HCEC 1CT (cell line): ENCODE measurements around the gene MED14.
A peak's percentile ranks its signal among the peaks of the same experiment; 100 is the strongest.
"Not testable (repeated sequence)": the region's sequence is repeated elsewhere in the genome, so short reads cannot be mapped to it uniquely, and the experiment has no call there.

Experiments
- DNase-seq: peaks from one replicate; pipeline ENCODE4 v3.0.0-alpha.2; 2017

Gene MED14

DNA sequence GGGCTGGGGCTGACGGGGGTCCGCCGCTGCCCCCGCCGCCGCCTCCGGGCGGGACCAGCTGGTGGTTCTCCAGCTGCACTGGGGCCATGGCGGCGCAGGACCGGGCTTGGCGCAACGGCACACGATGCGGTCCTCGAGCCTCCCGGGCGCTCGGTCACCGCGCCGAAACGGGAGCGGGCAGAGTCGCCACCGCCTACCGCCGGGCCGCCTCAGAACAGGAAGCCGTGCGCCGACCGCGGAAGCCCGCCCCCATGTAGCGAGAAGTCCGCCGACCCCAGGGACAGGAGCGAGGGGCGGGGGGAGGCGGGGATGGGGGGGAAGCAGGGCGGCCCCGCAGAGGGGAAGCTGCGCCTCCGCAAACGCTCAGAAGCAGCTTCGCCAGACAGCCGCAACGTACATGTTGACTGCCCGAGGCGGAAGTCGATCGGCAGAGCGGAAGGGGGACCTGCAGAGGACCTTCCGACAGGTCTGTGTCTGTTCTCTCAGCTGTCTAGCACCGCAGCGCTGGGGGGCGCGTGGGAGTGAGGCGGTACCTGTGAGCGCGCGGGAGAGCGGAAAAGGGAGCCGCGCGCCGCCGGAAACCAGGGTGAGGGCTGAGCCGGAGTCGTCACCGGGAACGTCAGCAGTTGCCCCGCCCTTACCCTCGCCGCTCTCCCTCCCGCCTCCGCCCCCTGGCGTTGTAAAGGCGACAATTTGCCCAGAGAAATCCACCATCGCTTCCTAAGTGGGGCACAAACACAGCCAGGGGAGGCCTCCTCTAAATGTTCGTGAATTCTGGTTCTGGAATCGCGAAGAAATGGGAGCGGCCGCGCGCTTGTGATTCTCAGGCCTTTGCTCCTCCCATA is at the start of gene MED14:
MED14 (minus strand) TSS at position 218 of the 845 bp plus-strand sequence; CDS start at position 88, 130 bp downstream.
- peak; percentile 79 for DNase-seq

DNA sequence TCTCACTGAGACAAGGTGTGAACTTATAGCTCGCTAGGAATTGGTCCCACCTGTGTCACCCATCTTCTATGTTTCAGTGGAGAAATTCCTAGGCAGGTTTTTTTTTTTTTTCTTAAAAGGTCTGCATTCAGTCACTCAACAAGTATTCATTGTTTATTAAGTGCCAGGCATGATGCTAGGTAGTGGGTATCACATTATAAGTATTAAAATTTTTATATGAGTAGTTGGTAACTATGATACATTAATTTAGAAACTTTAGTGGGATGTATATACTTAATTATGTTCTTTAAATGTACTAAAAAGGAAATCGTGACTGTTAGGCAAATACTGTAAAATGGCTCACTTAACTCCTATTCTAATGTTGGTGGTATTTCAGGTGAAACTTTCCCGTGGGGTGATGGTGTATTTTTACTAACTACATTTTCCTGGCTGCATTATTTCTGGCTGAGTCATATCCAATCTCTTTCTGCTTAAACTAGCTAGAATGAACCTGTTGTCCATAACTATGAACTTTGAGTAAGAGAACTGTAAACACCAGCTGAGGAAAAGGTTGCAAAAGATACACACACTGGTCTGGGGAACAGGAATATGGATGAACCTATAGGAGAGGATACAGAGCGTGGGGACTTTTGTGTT is 49.3 kb upstream of the MED14 start:
- DNase-seq, result no peak

DNA sequence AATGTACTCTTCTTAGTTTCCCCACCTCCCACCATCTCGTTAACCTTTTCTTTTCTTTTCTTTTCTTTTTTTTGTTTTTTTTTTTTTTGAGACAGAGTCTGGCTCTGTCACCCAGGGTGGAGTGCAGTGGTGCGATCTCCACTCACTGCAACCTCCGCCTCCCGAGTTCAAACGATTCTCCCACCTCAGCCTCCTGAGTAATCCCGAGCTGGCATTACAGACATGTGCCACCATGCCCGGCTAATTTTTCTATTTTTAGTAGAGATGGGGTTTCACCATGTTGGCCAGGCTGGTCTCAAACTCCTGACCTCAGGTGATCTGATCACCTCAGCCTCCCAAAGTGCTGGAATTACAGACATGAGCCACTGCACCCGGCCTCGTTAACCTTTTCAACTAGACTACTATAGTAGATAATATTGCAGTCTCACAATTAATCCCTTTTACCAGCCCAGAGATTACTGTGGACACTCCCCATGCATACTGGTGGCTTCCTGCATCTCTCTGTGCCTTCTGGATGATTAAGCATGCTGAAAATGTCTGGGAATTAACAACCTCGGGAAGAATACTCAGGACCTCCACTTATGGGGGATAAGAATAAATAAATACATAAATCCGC is 47.4 kb upstream of the MED14 start:
- DNase-seq, result not testable (repeated sequence)

DNA sequence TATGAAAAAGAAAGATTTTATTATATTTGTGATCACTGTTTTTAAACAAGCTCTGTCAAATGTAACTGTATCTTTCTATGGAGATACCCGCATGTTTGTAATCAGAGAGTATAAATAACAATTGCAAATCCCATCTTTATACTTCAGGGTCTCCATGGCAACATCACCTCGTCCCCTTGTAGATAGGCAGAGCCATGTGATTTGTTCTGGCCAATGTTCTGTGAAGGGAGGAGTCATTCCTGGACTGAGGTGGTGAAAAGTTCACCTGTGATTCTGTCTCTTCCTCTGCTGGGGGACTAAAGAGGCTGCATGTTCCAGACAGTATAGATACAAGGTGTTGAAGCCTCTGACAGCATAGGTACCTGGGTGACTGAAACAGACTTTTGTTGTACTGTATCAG is 45.6 kb upstream of the MED14 start:
- DNase-seq, result no peak

DNA sequence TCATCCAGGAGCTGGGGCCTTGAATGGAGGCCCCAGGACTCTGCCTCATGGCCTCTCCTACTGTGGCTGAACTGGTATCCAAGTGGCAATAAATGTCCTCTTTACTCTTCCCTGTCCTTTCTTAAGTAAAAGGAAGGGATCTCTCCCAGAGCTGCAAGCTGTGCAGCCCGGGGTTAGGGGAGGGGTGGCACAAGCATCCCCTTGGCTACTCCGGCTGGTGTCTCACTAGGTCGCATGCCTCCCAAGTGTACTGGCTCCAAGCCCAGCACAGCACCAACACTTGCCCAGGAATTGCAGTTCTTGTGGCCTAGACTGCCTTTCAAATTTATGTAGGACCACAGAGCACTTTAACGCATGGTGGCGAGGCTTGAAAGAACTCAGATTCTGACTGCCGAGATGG is 44.7 kb upstream of the MED14 start:
- no peak for DNase-seq

DNA sequence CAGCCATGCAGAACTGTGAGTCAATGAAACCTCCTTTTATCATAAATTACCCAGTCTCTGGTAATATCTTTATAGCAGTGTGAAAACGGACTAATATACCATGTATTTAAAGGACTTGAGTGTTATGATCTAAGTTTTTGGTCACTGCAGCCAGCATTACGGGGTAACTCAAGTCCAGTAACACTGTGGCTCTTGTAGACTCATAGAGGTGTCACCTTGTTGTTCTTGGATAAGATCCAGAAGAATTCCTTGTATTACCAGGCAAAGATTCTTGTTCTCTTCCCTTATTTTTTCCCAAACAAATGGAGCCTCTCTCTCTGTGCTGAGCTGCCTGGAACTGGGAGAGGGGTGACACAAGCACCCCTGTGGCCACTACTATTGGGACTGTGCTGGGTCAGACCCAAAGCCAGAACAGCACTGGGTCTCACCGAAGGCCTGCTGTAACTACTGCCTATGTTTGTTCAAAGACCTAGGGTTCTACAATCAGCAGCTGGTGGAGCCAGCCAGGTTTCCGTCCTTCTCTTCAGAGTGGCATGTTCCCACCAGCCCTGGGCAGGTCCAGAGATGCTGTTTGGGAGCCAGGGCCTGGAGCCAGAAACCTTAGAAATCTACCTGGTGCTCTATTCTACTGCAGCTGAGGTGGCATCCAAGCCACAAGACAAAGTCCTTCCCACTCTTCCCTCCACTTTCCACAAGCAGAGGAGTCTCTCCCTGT is 43.7 kb upstream of the MED14 start:
- peak; percentile 55 for DNase-seq

DNA sequence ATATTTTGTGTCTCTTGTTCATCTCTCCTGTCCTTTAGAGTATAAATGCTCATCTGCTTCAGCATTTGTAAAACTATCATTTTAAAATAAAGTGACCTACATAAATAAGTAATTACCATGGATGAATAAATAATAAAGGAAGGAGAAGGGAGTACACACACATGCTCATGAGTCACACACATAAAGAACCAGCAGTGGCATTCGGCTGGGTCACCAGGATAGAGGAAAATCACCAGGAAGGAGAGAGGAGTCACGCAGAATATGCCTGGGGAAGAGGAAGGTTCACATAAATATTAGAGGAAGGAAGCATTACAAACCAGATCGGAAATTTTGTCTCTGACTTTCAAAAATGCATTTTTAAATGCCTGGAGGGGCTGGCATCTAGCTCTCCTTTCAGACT is 38.5 kb upstream of the MED14 start:
- peak; percentile 60 for DNase-seq

DNA sequence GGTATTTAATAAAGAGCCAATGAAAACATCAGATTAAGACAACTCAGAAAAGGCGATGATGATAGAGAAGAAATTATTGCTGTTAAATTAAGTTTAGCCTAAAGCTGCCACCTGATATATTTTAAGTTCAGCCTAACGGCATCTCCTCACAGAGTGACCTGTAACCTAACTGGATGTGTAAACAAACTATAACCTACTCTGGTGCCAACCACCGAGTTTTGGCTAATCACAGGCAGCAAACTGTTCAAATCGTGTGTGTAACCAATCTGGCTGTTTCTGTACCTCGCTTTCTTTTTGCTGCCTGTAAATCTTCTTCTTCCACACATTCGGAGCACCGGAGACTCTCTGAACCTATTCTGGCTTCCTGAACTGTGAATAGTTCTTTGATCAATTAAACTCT is 37.8 kb upstream of the MED14 start:
- DNase-seq, result no peak

DNA sequence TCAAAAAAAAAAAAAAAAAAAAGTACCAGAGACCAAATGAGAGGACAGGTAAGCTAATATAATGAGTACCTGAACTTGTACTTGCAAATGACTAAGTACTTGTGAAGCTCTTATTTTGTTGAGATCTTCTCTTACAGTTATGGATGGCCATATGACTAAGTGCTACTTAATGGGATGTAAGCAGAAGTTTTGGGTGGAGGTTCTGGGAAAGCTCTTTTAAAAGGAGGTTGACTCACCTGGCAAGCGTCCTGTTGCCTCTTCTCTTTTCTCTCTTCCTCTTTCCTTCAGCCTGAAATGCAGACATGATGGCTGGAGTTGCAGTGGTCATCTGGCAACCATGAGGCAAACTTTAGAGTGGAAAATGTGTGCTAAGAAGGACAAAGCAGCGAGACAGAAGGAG is 36.9 kb upstream of the MED14 start:
- peak; percentile 42 for DNase-seq

DNA sequence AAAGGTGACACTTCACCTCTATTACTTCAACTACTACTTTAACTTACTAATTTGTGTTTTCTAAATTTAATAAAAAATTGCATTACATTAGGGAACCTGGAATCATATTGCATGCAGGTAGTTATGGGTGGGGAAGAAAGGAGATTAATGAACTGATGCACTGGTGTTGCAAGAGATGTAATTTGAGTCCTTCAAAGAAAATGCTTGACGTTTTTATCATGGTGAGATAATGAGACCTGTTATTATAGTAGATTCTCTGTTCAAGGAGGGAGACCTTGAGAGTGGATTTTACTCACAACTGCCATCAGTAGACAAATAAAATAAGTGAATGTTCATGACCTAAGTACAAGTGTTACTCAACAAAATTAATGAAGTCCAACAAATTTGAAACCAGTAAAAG is 26.4 kb upstream of the MED14 start:
- DNase-seq, result no peak

DNA sequence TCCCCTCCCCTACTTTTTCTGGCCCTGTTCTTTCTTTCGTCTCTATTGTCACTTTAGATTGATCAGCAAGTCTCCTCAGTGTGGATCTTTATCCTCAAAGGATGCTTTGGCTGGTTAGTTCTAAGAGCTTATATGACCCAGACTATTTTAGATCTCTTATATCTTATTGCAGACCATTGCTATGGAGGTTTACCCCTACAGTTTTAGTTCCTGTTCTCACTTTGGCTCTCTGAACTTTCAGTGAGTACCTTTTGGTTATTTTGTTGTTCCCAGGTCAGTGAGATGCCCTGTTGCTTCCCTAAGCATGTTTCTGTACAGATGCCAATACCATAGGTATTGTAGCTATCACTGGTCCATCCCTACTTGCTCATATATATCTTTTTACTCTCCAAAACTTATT is 24.0 kb upstream of the MED14 start:
- DNase-seq, result no peak

DNA sequence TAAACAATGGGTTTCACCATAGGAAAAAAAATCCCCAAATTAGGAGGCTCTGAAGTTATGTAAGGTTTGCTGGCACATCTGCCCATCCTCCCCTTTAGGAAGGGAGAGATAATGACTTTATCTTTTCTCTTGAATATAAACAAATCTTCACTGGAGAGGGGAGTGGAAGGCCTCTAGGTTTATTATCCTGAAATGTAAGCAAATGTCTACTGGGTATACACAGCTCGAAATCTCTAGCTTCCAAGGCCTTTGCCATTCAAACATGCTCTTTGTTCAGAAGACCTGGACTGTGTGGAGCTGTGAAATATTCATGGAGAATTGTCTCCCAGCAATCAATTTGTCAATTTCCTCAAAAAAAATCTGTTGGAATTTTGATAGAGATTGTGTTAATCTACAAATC is 21.7 kb upstream of the MED14 start:
- DNase-seq, result no peak

DNA sequence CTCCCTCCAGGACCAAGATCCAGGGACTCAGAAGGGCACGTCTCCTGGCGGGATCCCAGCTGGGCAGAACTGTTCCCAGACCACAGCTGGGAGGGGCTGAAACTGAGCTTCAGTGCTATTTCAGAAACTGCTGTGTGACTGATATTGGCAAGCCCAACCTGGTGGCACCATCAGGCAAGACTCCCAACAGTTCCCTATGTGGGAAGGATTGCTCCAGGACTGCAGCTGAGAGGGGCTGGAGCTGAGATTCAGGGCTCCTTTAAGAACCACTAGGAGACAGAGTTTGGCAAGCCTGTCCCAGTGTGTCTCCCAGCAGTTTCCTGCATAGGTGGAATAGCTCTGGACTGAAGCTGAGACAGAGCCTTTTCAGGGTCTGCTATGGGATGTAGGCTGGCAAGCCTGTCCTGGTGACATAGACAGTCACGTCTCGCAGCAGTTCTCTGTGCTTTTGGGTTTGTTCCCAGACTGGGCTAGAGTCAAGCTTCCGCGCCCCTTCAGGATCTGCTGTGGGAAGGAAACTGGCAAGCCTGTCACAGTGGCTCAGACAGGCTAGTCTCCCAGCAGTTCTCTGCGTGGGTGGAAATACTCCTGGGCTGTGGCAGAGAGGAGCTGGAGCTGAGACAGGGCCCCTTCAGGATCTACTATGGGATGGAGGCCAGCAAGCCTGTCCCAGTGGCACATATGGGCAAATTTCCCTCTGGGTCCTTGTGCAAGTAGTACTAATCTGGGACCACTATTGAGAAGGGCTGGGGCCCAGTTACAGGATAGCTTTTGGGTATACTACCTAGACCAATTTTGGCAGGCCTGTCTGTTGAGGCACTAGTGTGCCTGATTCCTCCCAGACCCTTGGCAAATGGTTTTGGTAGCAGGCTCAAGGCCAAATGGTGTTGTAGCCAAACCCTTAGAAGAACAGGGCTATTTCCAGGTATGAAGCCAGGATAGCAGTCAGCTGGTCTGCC is 20.2 kb upstream of the MED14 start:
- no peak for DNase-seq

DNA sequence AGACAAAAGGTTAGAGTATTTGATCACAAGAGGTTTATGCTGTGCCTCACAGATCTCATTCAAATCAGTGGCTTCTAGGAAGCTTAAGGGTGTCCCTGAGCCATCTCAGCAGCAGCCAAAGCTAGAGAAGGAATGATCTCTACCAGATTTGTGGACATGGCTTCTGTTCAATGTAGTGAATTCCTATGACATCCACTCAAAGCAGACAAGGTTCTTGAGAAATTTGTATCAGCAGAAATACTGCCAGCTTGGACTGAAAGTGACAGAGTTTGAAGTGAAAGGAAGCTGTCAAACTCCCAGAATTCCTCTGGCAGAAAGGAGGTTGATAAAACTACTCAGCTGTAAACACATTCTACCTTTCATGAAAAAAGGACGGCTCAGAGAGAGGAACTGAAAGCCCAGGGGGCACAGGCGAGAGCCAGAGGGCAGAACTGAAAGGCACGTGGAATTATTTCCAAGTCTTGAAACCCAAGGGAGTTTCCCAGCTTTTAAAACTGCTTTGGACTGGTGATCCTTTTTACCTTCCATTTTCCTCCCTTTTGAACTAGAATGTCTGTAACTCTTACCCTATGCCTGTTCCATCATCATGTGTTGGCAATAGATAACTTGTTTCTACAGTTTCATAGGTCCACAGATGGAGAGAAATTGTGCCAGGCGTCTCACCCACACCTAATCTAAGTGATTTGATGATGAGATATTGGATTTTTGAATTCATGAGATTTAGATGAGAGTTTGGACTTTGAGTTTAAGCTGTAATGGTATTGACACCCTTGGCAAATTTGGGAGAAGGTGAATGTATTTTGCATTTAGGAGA is 14.5 kb upstream of the MED14 start:
- no peak for DNase-seq

DNA sequence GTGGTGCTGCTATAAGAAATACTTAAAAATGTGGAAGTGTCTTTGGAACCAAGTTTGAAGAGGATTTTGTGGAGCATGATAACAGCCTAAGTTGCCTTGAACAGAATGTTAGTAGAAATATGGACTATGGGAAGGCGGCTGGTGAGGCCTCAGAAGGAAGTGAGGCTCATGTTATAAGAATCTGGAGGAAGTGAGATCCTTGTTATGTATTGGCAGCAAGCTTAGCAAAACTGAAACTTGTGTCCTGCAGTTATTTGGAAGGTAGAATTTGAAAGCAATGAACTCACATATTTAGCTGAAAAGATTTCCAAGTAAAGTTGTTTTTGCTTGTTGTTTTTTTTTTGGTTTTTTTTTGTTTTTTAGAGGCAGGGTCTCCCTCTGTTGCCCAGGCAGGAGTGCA is 13.6 kb upstream of the MED14 start:
- no peak for DNase-seq

DNA sequence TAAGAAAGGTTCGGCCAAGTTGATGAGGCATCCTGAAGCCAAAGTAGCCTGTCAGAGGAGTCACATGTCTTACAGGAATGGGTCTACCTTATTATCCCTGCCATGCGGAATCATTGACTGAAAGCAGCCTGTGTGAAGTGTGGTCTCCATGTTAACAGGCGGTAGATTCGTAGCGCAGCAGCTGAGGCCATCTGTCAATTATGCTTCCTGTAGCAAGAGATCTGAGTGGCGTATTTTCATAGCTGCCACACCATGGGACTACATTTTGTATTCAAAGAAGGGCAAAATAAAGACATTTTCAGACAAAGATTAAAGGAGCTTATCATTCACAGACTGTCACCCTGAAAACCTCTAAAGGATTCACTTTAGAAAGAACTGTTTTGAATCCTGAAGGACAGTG is 11.2 kb upstream of the MED14 start:
- no peak for DNase-seq

DNA sequence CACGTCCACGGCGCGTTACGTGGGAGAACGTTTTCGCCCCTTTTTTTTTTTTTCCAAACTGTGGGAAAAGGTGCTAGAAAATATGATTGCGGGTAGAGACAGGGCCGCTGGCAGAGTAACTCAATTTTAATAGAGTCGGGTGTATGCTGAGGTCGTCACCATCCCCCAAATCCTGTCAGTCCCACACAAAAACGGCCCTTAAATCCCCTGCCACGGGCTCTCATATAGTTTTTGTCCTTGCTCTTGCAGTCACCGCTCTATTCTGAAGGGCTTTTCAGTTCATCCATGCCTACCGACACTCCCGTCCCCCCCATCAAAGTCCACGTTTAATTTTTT is 796 bp upstream of the MED14 start:
- no peak for DNase-seq

DNA sequence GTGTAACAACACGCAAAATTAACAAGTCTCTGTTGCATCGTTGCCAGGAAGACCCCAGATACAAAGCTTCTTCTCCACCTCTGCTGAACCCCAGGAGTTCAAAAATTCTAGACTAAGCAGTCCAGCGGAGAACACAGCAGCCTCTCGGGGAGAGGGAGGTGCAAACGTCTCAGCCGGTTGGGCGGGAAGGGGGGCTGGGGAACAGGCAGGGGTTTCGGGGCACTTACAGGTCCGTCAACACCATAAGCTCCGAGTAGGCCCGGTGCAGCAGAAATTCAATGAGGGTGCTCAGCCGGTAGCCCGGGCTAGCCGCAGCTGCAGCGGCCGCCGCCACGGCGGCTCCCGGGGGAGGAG is 394 bp downstream of the MED14 start:
- DNase-seq, result peak; percentile 25

DNA sequence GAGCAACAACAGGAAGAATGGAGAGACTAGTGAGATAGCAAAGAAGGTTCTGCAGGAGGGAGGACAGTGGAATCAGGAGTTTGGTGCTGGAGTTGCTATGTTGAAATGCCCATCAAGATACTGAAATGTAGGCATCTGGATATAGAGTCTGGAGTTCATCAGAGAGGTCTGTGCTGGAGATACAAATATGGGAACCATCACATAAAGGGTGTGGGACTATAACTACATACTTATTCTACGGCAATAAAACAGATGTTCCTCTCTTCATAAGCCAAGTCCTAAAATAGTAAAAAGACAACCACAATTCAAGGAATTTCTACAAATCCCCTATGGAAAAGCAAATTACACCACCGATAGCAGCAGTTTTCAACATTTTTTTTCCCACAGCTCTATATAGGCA is 1.6 kb downstream of the MED14 start:
- DNase-seq, result no peak

DNA sequence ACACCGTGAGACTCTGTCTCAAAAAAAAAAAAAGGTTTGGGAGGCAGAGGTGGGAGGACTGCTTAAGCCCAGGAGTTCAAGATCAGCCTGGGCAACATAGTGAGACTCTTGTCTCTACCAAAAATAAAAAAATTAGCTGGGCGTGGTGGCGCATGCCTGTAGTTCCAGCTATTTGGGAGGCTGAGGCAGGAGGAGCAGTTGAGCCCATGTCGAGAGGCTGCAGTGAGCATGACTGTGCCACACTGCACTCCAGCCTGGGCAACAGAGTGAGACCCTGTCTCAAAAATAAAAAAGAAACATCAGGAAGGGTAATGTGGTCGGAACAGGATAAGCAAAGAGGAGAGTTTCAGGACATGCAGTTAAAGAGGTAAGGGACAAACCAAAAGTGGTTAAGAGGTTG is 2.8 kb downstream of the MED14 start:
- DNase-seq, result not testable (repeated sequence)
